Liver (tissue), 9 donors: ENCODE measurements around the gene SPAG17. TPM values are rescaled to one million over a fixed set of nuclear protein-coding genes. Genes with fewer than 3 reads are reported as not detected.

Experiments used
- DNase-seq: peaks from one replicate; pipeline ENCODE4 v3.0.0-alpha.2; 2017; ENCODE audit warnings: low spot score
- H3K27ac ChIP-seq, 2 donors: one replicate each; pipeline ENCODE4 v1.7.0; 2013; ENCODE audit warnings: inconsistent platforms in 2 of 2, low read length in 2 of 2, control low read depth in 1 of 2, low read depth in 1 of 2, mild to moderate bottlenecking in 1 of 2
- H3K27me3 ChIP-seq, 4 donors: one replicate each; pipeline versions ENCODE4 v1.6.1 to v1.7.0; 2013; ENCODE audit warnings: low read length in 3 of 4, inconsistent platforms in 1 of 4, mild to moderate bottlenecking in 1 of 4, moderate library complexity in 1 of 4; ENCODE audit not compliant: control insufficient read depth in 4 of 4, insufficient read depth in 4 of 4
- H3K36me3 ChIP-seq, 4 donors: one replicate each; pipeline versions ENCODE4 v1.6.1 to v1.7.0; 2013; ENCODE audit warnings: low read length in 3 of 4, mild to moderate bottlenecking in 3 of 4, low read depth in 1 of 4, moderate library complexity in 1 of 4; ENCODE audit not compliant: control insufficient read depth in 4 of 4, insufficient read depth in 3 of 4
- H3K4me1 ChIP-seq, 4 donors: one replicate each; pipeline versions ENCODE4 v1.6.1 to v1.7.0; 2013; ENCODE audit warnings: low read length in 3 of 4, mild to moderate bottlenecking in 3 of 4, moderate library complexity in 1 of 4; ENCODE audit not compliant: control insufficient read depth in 4 of 4, insufficient read depth in 4 of 4
- H3K4me3 ChIP-seq, 3 donors: one replicate each; pipeline versions ENCODE4 v1.6.1 to v1.7.0; 2013; ENCODE audit warnings: low read length in 3 of 3, control low read depth in 1 of 3, low read depth in 1 of 3, mild to moderate bottlenecking in 1 of 3
- H3K9ac ChIP-seq, 2 donors: one replicate each; pipeline ENCODE4 v1.7.0; 2013; ENCODE audit warnings: low read length in 2 of 2, mild to moderate bottlenecking in 2 of 2, moderate library complexity in 2 of 2, control low read depth in 1 of 2, low read depth in 1 of 2
- H3K9me3 ChIP-seq, 4 donors: one replicate each; pipeline versions ENCODE4 v1.6.1 to v1.7.0; 2013; ENCODE audit warnings: low read length in 3 of 4; ENCODE audit not compliant: control insufficient read depth in 4 of 4
- EGR1 ChIP-seq, 2 donors: IDR thresholded peaks; 2 replicates each; pipeline ENCODE4 v1.6.1; 2016 to 2018; ENCODE audit warnings: antibody characterized with exemption in 2 of 2, low read depth in 2 of 2
- FOXA1 ChIP-seq: IDR thresholded peaks from 2 replicates; pipeline ENCODE4 v1.6.1; 2016; ENCODE audit warnings: antibody characterized with exemption
- FOXA2 ChIP-seq: IDR thresholded peaks from 2 replicates; pipeline ENCODE4 v1.6.1; 2016; ENCODE audit warnings: antibody characterized with exemption
- GABPA ChIP-seq, 2 donors: IDR thresholded peaks in 1 of 2; conservative IDR thresholded peaks in 1 of 2; 2 replicates each; pipeline ENCODE4 v1.6.1; 2016; ENCODE audit warnings: antibody characterized with exemption in 2 of 2, mild to moderate bottlenecking in 1 of 2, moderate library complexity in 1 of 2
- HNF4A ChIP-seq, 2 donors: conservative IDR thresholded peaks; 2 replicates each; pipeline ENCODE4 v1.6.1; 2016; ENCODE audit warnings: antibody characterized with exemption in 2 of 2, mild to moderate bottlenecking in 2 of 2
- HNF4G ChIP-seq: IDR thresholded peaks from 2 replicates; pipeline ENCODE4 v1.6.1; 2016; ENCODE audit warnings: antibody characterized with exemption
- JUND ChIP-seq, 2 donors: IDR thresholded peaks; 2 replicates each; pipeline ENCODE4 v1.6.1; 2016; ENCODE audit warnings: antibody characterized with exemption in 2 of 2
- NR2F2 ChIP-seq: IDR thresholded peaks from 2 replicates; pipeline ENCODE4 v1.6.1; 2016; ENCODE audit warnings: antibody characterized with exemption
- RAD21 ChIP-seq, 2 donors: IDR thresholded peaks; 2 replicates each; pipeline ENCODE4 v1.6.1; 2016; ENCODE audit warnings: antibody characterized with exemption in 2 of 2, mild to moderate bottlenecking in 2 of 2
- RXRA ChIP-seq, 2 donors: IDR thresholded peaks; 2 replicates each; pipeline ENCODE4 v1.6.1; 2017 to 2018; ENCODE audit warnings: antibody characterized with exemption in 2 of 2, mild to moderate bottlenecking in 1 of 2
- SP1 ChIP-seq: IDR thresholded peaks from 2 replicates; pipeline ENCODE4 v1.6.1; 2018; ENCODE audit warnings: antibody characterized with exemption, mild to moderate bottlenecking
- TAF1 ChIP-seq: conservative IDR thresholded peaks from 2 replicates; pipeline ENCODE4 v1.6.1; 2016; ENCODE audit warnings: antibody characterized with exemption, mild to moderate bottlenecking
- YY1 ChIP-seq: IDR thresholded peaks from 2 replicates; pipeline ENCODE4 v1.6.1; 2016; ENCODE audit warnings: antibody characterized with exemption, mild to moderate bottlenecking
- WGBS: extraction: QIAGEN DNeasy Blood & Tissue Kit; methylation state at CpG from one replicate; pipeline ENCODE4 v1.1.7; 2013; 5-methylcytosine and 5-hydroxymethylcytosine counted together
- polyA plus RNA-seq, 2 donors: library from polyadenylated mRNA; stranded (reverse) in 1 of 2; unstranded in 1 of 2; fragments of 200-250 nt in 1 of 2; fragments of >200 nt in 1 of 2; fragmentation: Nextera tagmentation in 1 of 2; extraction: Ambion mirVana in 1 of 2; gene quantifications; one replicate each; pipeline versions ENCODE4 v1.2.1 to v1.2.3, GENCODE V29; 2013 to 2015
- total RNA-seq, 2 donors: library from RNA; depleted of rRNA; stranded (reverse); fragments of >200 nt; gene quantifications; one replicate each; pipeline ENCODE4 v1.2.3, GENCODE V29; 2014
- TF ChIP-seq, protein P1 (sequence below): fragments of 150-350 bp; IDR thresholded peaks from 2 replicates; pipeline ENCODE4 v1.5.1; 2017; ENCODE audit warnings: improper control_type of control experiment, low read depth, low read length; ENCODE audit not compliant: missing input control
- TF ChIP-seq, protein P2 (sequence below): IDR thresholded peaks from 2 replicates; pipeline ENCODE4 v1.6.1; 2016; ENCODE audit warnings: antibody characterized with exemption
- TF ChIP-seq, protein P3 (sequence below): IDR thresholded peaks from 2 replicates; pipeline ENCODE4 v1.6.1; 2016; ENCODE audit warnings: antibody characterized with exemption
- TF ChIP-seq, protein P4 (sequence below): IDR thresholded peaks from 2 replicates; pipeline ENCODE4 v1.6.1; 2016; ENCODE audit warnings: antibody characterized with exemption, mild to moderate bottlenecking
- donor health status: healthy.
- donor health status: healthy.
- donor health status: healthy.
- donor health status: healthy.
- donor health status: healthy.

SPAG17 gene
- total and polyA plus RNA-seq, 4 donors, result 0.17 to 0.75 TPM; not detected in 2

DNA sequence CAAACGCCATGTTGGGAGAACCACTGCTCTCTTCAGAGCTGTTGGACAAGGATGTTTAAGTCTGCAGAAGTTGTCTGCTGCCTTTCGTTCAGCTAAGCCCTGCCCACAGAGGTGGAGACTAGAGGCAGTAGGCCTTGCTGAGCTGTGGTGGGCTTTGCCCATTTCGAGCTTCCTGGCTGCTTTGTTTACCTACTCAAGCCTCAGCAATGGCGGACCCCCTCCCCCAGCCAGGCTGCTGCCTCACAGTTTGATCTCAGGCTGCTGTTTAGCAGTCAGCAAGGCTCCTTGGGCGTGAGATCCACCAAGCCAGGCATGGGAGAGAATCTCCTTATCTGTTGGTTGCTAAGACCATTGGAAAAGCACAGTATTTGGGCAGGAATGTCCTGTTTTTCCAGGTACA is 180.7 kb downstream of the SPAG17 start:
- H3K9ac ChIP-seq, result no peak overlapping the region
- H3K4me1 ChIP-seq, result no peaks in the 10 kb centered on the region
- H3K4me3 ChIP-seq, result no peak overlapping the region
- no peaks in the 10 kb centered on the region for H3K27me3 ChIP-seq
- no peaks in the 10 kb centered on the region for H3K9me3 ChIP-seq
- 70% methylated on average over 5 of the region's 5 CpGs for WGBS
- DNase-seq, result no peak
- TF ChIP-seq, protein P1, sequence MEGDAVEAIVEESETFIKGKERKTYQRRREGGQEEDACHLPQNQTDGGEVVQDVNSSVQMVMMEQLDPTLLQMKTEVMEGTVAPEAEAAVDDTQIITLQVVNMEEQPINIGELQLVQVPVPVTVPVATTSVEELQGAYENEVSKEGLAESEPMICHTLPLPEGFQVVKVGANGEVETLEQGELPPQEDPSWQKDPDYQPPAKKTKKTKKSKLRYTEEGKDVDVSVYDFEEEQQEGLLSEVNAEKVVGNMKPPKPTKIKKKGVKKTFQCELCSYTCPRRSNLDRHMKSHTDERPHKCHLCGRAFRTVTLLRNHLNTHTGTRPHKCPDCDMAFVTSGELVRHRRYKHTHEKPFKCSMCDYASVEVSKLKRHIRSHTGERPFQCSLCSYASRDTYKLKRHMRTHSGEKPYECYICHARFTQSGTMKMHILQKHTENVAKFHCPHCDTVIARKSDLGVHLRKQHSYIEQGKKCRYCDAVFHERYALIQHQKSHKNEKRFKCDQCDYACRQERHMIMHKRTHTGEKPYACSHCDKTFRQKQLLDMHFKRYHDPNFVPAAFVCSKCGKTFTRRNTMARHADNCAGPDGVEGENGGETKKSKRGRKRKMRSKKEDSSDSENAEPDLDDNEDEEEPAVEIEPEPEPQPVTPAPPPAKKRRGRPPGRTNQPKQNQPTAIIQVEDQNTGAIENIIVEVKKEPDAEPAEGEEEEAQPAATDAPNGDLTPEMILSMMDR, result no peak
- TF ChIP-seq, protein P2, sequence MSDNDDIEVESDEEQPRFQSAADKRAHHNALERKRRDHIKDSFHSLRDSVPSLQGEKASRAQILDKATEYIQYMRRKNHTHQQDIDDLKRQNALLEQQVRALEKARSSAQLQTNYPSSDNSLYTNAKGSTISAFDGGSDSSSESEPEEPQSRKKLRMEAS, result no peak
- TF ChIP-seq FOXA1, result no peak
- TF ChIP-seq RXRA (IDR thresholded peaks at IDR 0.05), result no peak
- TF ChIP-seq EGR1 (IDR thresholded peaks at IDR 0.05; ENCODE audit: low read depth in 2 of 2), result no peak
- no peak for TF ChIP-seq TAF1
- no peak for TF ChIP-seq JUND (IDR thresholded peaks at IDR 0.05)
- no peak for TF ChIP-seq GABPA (IDR thresholded peaks at IDR 0.05 in 1 of 2, conservative IDR thresholded peaks at IDR 0.05 in 1 of 2)
- TF ChIP-seq, protein P3, sequence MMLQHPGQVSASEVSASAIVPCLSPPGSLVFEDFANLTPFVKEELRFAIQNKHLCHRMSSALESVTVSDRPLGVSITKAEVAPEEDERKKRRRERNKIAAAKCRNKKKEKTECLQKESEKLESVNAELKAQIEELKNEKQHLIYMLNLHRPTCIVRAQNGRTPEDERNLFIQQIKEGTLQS, result no peak
- no peak overlapping the region for H3K27ac ChIP-seq
- no peaks in the 10 kb centered on the region for H3K36me3 ChIP-seq

DNA sequence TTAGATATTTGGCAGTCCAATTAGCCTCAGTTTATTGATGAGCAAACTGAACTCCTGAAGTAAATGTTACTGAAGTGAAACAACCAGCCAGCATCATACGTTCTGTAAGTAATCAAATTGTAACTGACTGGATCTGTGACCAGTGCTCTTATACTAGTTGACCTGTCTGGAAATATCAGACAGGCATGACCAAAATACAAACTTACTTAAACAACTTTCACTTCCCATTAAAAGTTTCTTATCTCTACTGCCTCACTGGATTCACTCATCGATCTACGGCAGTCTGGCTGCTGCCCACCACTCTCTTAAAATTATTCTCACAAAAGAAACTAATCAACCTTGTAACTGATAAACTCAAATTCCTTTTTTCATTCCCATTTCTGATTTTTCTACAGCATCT is 199.1 kb downstream of the SPAG17 start:
- Histone ChIP-seq H3K27me3 (no peaks in the 10 kb centered on the region), H3K9ac (no peak overlapping the region), H3K27ac (no peak overlapping the region), H3K4me1 (no peaks in the 10 kb centered on the region), H3K9me3 (no peaks in the 10 kb centered on the region), H3K4me3 (no peak overlapping the region), H3K36me3 (no peaks in the 10 kb centered on the region)
- TF ChIP-seq EGR1 (IDR thresholded peaks at IDR 0.05; ENCODE audit: low read depth in 2 of 2) (no peak), RXRA (IDR thresholded peaks at IDR 0.05) (no peak), GABPA (IDR thresholded peaks at IDR 0.05 in 1 of 2, conservative IDR thresholded peaks at IDR 0.05 in 1 of 2) (no peak), JUND (IDR thresholded peaks at IDR 0.05) (no peak), SP1 (no peak), HNF4A (conservative IDR thresholded peaks at IDR 0.05) (no peak), HNF4G (no peak)
- WGBS, result 77% methylated on average over 3 of the region's 3 CpGs
- DNase-seq, result no peak

DNA sequence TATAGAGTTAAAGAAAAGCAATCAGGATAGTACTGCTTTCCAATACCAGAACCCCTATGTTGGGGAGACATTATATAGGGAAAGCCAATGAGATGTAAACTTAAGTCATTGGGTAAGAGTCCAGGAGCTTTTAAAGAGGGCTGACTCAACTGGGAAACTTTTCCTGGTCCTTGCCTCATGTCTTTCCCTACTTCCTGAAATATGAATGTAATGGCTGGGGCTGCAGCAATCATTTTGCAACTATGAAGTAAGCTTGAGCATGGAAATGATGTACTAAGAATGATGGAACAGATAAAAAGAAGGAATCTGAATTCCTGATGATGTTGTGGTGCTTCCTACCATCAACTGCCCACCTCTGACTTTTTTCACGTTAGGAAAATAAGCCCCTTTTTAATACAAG is 199.8 kb downstream of the SPAG17 start:
- H3K27me3 ChIP-seq, result no peaks in the 10 kb centered on the region
- DNase-seq, result no peak
- no peaks in the 10 kb centered on the region for H3K4me1 ChIP-seq
- no peaks in the 10 kb centered on the region for H3K9me3 ChIP-seq
- H3K4me3 ChIP-seq, result no peak overlapping the region
- H3K36me3 ChIP-seq, result no peaks in the 10 kb centered on the region
- no peak overlapping the region for H3K27ac ChIP-seq
- H3K9ac ChIP-seq, result no peak overlapping the region
- 71% methylated on average over 1 of the region's 1 CpG for WGBS
- TF ChIP-seq, protein P4, sequence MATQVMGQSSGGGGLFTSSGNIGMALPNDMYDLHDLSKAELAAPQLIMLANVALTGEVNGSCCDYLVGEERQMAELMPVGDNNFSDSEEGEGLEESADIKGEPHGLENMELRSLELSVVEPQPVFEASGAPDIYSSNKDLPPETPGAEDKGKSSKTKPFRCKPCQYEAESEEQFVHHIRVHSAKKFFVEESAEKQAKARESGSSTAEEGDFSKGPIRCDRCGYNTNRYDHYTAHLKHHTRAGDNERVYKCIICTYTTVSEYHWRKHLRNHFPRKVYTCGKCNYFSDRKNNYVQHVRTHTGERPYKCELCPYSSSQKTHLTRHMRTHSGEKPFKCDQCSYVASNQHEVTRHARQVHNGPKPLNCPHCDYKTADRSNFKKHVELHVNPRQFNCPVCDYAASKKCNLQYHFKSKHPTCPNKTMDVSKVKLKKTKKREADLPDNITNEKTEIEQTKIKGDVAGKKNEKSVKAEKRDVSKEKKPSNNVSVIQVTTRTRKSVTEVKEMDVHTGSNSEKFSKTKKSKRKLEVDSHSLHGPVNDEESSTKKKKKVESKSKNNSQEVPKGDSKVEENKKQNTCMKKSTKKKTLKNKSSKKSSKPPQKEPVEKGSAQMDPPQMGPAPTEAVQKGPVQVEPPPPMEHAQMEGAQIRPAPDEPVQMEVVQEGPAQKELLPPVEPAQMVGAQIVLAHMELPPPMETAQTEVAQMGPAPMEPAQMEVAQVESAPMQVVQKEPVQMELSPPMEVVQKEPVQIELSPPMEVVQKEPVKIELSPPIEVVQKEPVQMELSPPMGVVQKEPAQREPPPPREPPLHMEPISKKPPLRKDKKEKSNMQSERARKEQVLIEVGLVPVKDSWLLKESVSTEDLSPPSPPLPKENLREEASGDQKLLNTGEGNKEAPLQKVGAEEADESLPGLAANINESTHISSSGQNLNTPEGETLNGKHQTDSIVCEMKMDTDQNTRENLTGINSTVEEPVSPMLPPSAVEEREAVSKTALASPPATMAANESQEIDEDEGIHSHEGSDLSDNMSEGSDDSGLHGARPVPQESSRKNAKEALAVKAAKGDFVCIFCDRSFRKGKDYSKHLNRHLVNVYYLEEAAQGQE, result no peak
- no peak for TF ChIP-seq FOXA1
- TF ChIP-seq GABPA (IDR thresholded peaks at IDR 0.05 in 1 of 2, conservative IDR thresholded peaks at IDR 0.05 in 1 of 2), result no peak
- no peak for TF ChIP-seq RXRA (IDR thresholded peaks at IDR 0.05)
- TF ChIP-seq NR2F2, result no peak
- no peak for TF ChIP-seq HNF4G
- TF ChIP-seq FOXA2, result no peak
- TF ChIP-seq, protein P2, result no peak
- no peak for TF ChIP-seq HNF4A (conservative IDR thresholded peaks at IDR 0.05)
- TF ChIP-seq TAF1, result no peak
- no peak for TF ChIP-seq EGR1 (IDR thresholded peaks at IDR 0.05; ENCODE audit: low read depth in 2 of 2)
- no peak for TF ChIP-seq YY1
- no peak for TF ChIP-seq RAD21 (IDR thresholded peaks at IDR 0.05)
- TF ChIP-seq, protein P3, result no peak
- TF ChIP-seq, protein P1, result no peak
- no peak for TF ChIP-seq SP1
- TF ChIP-seq JUND (IDR thresholded peaks at IDR 0.05), result no peak
